ENCODE results near the gene GLDN. TPM values are rescaled to one million over a fixed set of nuclear protein-coding genes. Genes with fewer than 3 reads are reported as not detected.

GLDN gene
- total and polyA plus RNA-seq, 2 experiments from 2014 or later, result 0.32 to 1.2 TPM

DNA sequence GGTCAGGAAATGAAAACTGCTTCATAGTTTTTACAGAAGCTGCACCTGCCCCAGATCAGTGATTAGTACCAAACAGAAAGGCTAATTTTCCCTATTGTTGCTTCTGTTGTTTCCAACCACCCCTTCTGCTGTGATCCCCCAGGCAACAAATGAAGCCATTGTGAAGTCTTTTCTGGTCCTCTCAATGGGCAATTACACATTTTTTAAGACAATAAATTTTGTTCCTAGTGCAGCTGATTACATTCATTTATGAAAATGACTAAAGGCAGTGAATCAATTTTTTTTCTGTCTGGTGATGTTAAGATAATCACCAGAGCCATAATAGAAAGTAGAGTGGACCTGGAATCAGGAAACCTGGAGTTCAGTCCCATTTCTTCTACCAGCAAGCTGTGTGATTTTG, 32.7 kb downstream of the GLDN start (continued):
- TF ChIP-seq, protein P1, sequence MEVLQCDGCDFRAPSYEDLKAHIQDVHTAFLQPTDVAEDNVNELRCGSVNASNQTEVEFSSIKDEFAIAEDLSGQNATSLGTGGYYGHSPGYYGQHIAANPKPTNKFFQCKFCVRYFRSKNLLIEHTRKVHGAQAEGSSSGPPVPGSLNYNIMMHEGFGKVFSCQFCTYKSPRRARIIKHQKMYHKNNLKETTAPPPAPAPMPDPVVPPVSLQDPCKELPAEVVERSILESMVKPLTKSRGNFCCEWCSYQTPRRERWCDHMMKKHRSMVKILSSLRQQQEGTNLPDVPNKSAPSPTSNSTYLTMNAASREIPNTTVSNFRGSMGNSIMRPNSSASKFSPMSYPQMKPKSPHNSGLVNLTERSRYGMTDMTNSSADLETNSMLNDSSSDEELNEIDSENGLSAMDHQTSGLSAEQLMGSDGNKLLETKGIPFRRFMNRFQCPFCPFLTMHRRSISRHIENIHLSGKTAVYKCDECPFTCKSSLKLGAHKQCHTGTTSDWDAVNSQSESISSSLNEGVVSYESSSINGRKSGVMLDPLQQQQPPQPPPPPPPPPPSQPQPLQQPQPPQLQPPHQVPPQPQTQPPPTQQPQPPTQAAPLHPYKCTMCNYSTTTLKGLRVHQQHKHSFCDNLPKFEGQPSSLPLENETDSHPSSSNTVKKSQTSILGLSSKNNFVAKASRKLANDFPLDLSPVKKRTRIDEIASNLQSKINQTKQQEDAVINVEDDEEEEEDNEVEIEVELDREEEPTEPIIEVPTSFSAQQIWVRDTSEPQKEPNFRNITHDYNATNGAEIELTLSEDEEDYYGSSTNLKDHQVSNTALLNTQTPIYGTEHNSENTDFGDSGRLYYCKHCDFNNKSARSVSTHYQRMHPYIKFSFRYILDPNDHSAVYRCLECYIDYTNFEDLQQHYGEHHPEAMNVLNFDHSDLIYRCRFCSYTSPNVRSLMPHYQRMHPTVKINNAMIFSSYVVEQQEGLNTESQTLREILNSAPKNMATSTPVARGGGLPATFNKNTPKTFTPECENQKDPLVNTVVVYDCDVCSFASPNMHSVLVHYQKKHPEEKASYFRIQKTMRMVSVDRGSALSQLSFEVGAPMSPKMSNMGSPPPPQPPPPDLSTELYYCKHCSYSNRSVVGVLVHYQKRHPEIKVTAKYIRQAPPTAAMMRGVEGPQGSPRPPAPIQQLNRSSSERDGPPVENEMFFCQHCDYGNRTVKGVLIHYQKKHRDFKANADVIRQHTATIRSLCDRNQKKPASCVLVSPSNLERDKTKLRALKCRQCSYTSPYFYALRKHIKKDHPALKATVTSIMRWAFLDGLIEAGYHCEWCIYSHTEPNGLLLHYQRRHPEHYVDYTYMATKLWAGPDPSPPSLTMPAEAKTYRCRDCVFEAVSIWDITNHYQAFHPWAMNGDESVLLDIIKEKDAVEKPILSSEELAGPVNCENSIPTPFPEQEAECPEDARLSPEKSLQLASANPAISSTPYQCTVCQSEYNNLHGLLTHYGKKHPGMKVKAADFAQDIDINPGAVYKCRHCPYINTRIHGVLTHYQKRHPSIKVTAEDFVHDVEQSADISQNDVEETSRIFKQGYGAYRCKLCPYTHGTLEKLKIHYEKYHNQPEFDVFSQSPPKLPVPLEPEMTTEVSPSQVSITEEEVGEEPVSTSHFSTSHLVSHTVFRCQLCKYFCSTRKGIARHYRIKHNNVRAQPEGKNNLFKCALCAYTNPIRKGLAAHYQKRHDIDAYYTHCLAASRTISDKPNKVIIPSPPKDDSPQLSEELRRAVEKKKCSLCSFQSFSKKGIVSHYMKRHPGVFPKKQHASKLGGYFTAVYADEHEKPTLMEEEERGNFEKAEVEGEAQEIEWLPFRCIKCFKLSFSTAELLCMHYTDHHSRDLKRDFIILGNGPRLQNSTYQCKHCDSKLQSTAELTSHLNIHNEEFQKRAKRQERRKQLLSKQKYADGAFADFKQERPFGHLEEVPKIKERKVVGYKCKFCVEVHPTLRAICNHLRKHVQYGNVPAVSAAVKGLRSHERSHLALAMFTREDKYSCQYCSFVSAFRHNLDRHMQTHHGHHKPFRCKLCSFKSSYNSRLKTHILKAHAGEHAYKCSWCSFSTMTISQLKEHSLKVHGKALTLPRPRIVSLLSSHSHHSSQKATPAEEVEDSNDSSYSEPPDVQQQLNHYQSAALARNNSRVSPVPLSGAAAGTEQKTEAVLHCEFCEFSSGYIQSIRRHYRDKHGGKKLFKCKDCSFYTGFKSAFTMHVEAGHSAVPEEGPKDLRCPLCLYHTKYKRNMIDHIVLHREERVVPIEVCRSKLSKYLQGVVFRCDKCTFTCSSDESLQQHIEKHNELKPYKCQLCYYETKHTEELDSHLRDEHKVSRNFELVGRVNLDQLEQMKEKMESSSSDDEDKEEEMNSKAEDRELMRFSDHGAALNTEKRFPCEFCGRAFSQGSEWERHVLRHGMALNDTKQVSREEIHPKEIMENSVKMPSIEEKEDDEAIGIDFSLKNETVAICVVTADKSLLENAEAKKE (CRISPR knock-in tag; IDR thresholded peaks at IDR 0.05), result no peak
- TF ChIP-seq EZH2 (IDR thresholded peaks at IDR 0.05; ENCODE audit: low read depth, unreplicated experiment), result no peak
- TF ChIP-seq, protein P2, sequence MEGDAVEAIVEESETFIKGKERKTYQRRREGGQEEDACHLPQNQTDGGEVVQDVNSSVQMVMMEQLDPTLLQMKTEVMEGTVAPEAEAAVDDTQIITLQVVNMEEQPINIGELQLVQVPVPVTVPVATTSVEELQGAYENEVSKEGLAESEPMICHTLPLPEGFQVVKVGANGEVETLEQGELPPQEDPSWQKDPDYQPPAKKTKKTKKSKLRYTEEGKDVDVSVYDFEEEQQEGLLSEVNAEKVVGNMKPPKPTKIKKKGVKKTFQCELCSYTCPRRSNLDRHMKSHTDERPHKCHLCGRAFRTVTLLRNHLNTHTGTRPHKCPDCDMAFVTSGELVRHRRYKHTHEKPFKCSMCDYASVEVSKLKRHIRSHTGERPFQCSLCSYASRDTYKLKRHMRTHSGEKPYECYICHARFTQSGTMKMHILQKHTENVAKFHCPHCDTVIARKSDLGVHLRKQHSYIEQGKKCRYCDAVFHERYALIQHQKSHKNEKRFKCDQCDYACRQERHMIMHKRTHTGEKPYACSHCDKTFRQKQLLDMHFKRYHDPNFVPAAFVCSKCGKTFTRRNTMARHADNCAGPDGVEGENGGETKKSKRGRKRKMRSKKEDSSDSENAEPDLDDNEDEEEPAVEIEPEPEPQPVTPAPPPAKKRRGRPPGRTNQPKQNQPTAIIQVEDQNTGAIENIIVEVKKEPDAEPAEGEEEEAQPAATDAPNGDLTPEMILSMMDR (conservative IDR thresholded peaks at IDR 0.05; ENCODE audit: low read depth in 2 of 2), result no peak
- TF ChIP-seq NANOG (IDR thresholded peaks at IDR 0.05; ENCODE audit: borderline replicate concordance), result no peak
- TF ChIP-seq ZNF114 (CRISPR knock-in tag; IDR thresholded peaks at IDR 0.05), result no peak
- no peak for TF ChIP-seq EZH2phosphoT487 (IDR thresholded peaks at IDR 0.05; ENCODE audit: unreplicated experiment)
- TF ChIP-seq POLR2AphosphoS5 (IDR thresholded peaks at IDR 0.05; ENCODE audit: low read depth), result no peak

DNA sequence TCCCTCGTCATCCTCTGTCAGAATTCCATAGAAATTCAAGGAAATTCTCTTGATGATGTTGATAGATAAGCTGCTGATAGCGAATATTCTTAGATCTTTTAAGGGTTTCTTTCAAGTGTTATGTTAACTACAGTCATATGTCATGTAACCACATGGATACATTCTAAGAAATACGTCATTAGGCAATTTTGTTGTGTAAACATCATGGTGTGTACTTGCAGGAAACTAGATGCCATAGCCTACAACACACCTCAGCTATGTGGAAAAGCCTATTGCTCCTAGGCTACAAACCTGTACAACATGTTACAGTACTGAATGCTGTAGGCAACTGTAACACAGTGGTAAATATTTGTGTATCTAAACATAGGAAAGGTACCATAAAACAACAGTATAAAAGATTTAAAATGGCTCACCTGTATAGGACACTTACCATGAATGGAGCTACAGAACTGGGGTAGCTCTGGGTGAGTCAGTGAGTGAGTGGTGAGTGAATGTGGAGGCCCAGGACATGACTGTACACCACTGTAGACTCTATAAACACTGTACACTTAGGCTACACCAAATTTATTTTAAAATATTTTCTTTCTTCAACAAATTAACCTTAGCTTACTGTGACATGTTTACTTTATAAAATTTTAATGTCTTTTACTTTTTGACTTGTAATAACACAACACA, 34.6 kb downstream of the GLDN start:
- H3K9me2 ChIP-seq (ENCODE audit: insufficient read depth), result no peaks in the 10 kb centered on the region
- H3K9me3 Mint-ChIP-seq, result no peaks in the 10 kb centered on the region
- no peaks in the 10 kb centered on the region for H3K4me1 Mint-ChIP-seq
- no peak overlapping the region for H3K4me2 ChIP-seq
- no peaks in the 10 kb centered on the region for H3K36me3 ChIP-seq (ENCODE audit: insufficient read depth)
- no peaks in the 10 kb centered on the region for H3K36me3 Mint-ChIP-seq (ENCODE audit: low read depth)
- ATAC-seq (no peak), DNase-seq (ENCODE audit: low spot score) (no peak)
- H3K4me3 ChIP-seq, result no peak overlapping the region
- H3K4me1 ChIP-seq (ENCODE audit: insufficient read depth), result no peaks in the 10 kb centered on the region
- H3K27ac Mint-ChIP-seq, result no peak overlapping the region
- H4K20me1 ChIP-seq (replicated peaks; ENCODE audit: insufficient read depth), result no peaks in the 10 kb centered on the region
- no peak overlapping the region for H3K4me3 Mint-ChIP-seq
- H3K27me3 ChIP-seq (ENCODE audit: insufficient read depth), result no peaks in the 10 kb centered on the region
- no peaks in the 10 kb centered on the region for H3K79me2 ChIP-seq (replicated peaks; ENCODE audit: insufficient read depth)
- no peaks in the 10 kb centered on the region for H3K27me3 Mint-ChIP-seq (ENCODE audit: insufficient read depth, low read depth, poor library complexity)
- H2AFZ ChIP-seq, result no peak overlapping the region
- H3K27ac ChIP-seq (ENCODE audit: low read depth), result no peak overlapping the region
- H3F3A ChIP-seq (replicated peaks; ENCODE audit: low read depth), result no peaks in the 10 kb centered on the region
- TF ChIP-seq, protein P1 (CRISPR knock-in tag; IDR thresholded peaks at IDR 0.05), result no peak
- no peak for TF ChIP-seq STAT1 (IDR thresholded peaks at IDR 0.05; ENCODE audit: unreplicated experiment)

Data from GM23338 (cell line).